OCI-LY1 (cell line): ENCODE data around the gene BPIFB4.
A peak's percentile ranks its signal among the peaks of the same experiment; 100 is the strongest.

Source experiments
- H2AFZ ChIP-seq: fragments of 200-600 bp; sonication (generic), shearing (Covaris generic); 2 replicates; pipeline ENCODE4 v1.6.0; 2014; ENCODE audit warnings: antibody characterized with exemption, mild to moderate bottlenecking, low read length
- H3F3A ChIP-seq: fragments of 200-600 bp; sonication (generic), shearing (Covaris generic); 2 replicates; pipeline ENCODE4 v1.6.0; 2014; ENCODE audit warnings: mild to moderate bottlenecking, antibody characterized with exemption, low read length, moderate library complexity; ENCODE audit not compliant: insufficient read depth
- H3K27ac ChIP-seq: fragments of 200-600 bp; sonication (generic); 2 replicates; pipeline ENCODE4 v1.5.1; 2014; ENCODE audit warnings: low read length, mixed run types, mild to moderate bottlenecking, low read depth; ENCODE audit not compliant: poor library complexity, severe bottlenecking
- H3K27me3 ChIP-seq: fragments of 200-600 bp; sonication (generic); 2 replicates; pipeline ENCODE4 v1.6.0; 2014; ENCODE audit warnings: antibody characterized with exemption, mild to moderate bottlenecking, low read length, moderate library complexity; ENCODE audit not compliant: insufficient read depth
- H3K36me3 ChIP-seq: fragments of 200-600 bp; sonication (generic); 2 replicates; pipeline ENCODE4 v1.6.1; 2014; ENCODE audit warnings: mild to moderate bottlenecking, antibody characterized with exemption, low read length, moderate library complexity, mixed read lengths; ENCODE audit not compliant: insufficient read depth
- H3K4me1 ChIP-seq: fragments of 200-600 bp; sonication (generic); 2 replicates; pipeline ENCODE4 v1.5.1; 2014; ENCODE audit warnings: mild to moderate bottlenecking, low read length, moderate library complexity; ENCODE audit not compliant: insufficient read depth, severe bottlenecking
- H3K4me2 ChIP-seq: fragments of 200-600 bp; sonication (generic), shearing (Covaris generic); 2 replicates; pipeline ENCODE4 v1.6.1; 2014; ENCODE audit warnings: low read length
- H3K4me3 ChIP-seq: fragments of 200-600 bp; sonication (generic); 2 replicates; pipeline ENCODE4 v1.5.1; 2014; ENCODE audit warnings: low read length, low read depth, mild to moderate bottlenecking, mixed read lengths; ENCODE audit not compliant: poor library complexity, severe bottlenecking
- H3K79me2 ChIP-seq: fragments of 200-600 bp; shearing (Covaris generic); 2 replicates; pipeline ENCODE4 v1.6.1; 2016; ENCODE audit warnings: mixed run types, low read length, mixed read lengths; ENCODE audit not compliant: insufficient read depth
- H3K9ac ChIP-seq: fragments of 200-600 bp; sonication (generic), shearing (Covaris generic); 2 replicates; pipeline ENCODE4 v1.6.1; 2014; ENCODE audit warnings: mild to moderate bottlenecking, low read length, mixed read lengths
- H3K9me2 ChIP-seq: fragments of 200-600 bp; sonication (generic), shearing (Covaris generic); 2 replicates; pipeline ENCODE4 v1.6.1; 2014; ENCODE audit warnings: low read depth, mild to moderate bottlenecking, low read length, mixed read lengths
- H3K9me3 ChIP-seq: fragments of 200-600 bp; shearing (Covaris generic); 2 replicates; pipeline ENCODE4 v1.6.1; 2014; ENCODE audit warnings: low read length, mixed read lengths
- H4K20me1 ChIP-seq: fragments of 200-600 bp; sonication (generic), shearing (Covaris generic); 2 replicates; pipeline ENCODE4 v1.6.0; 2016; ENCODE audit warnings: mild to moderate bottlenecking, low read length; ENCODE audit not compliant: insufficient read depth
- EZH2 ChIP-seq: fragments of 200-600 bp; sonication (generic), shearing (Covaris generic); IDR thresholded peaks from 2 replicates; pipeline ENCODE4 v1.8.0; 2017; ENCODE audit warnings: borderline replicate concordance, mixed run types, mild to moderate bottlenecking, antibody characterized with exemption, low read length, moderate library complexity, mixed read lengths
- TF ChIP-seq, protein P1 (sequence below): fragments of 200-600 bp; sonication (generic), shearing (Covaris generic); IDR thresholded peaks from 2 replicates; pipeline ENCODE4 v1.5.1; 2017; ENCODE audit warnings: mild to moderate bottlenecking, antibody characterized with exemption, low read length, moderate library complexity, mixed read lengths

BPIFB4 gene

DNA sequence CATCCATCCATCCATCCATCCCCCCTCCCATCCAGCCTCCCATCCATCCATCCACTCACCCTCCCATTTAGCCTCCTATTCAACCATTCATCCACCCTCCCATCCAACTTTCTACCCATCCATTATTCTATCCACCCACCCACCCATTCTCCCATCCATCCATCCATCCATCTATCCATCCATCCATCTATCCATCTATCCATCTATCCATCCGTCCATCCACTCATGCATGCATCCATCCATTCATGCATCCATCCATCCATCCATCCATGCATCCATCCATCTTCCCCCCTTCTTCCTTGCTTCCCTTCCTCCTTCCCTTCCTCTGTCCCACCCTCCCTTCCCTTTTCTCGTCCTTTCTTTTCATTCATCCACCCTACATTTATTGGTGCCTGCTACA, 4.8 kb upstream of the BPIFB4 start:
- no peaks in the 10 kb centered on the region for H3F3A ChIP-seq
- no peak overlapping the region for H3K9ac ChIP-seq
- H3K9me2 ChIP-seq, result no peaks in the 10 kb centered on the region
- no peak overlapping the region for H3K4me2 ChIP-seq
- H3K36me3 ChIP-seq, result no peaks in the 10 kb centered on the region
- H4K20me1 ChIP-seq, result no peaks in the 10 kb centered on the region
- no peak overlapping the region for H2AFZ ChIP-seq
- H3K4me1 ChIP-seq, result no peaks in the 10 kb centered on the region
- no peaks in the 10 kb centered on the region for H3K9me3 ChIP-seq
- H3K27me3 ChIP-seq, result peaks cover 11% of the 10 kb centered on the region
- H3K79me2 ChIP-seq, result no peaks in the 10 kb centered on the region
- no peak overlapping the region for H3K27ac ChIP-seq
- no peak for TF ChIP-seq EZH2
- TF ChIP-seq, protein P1, sequence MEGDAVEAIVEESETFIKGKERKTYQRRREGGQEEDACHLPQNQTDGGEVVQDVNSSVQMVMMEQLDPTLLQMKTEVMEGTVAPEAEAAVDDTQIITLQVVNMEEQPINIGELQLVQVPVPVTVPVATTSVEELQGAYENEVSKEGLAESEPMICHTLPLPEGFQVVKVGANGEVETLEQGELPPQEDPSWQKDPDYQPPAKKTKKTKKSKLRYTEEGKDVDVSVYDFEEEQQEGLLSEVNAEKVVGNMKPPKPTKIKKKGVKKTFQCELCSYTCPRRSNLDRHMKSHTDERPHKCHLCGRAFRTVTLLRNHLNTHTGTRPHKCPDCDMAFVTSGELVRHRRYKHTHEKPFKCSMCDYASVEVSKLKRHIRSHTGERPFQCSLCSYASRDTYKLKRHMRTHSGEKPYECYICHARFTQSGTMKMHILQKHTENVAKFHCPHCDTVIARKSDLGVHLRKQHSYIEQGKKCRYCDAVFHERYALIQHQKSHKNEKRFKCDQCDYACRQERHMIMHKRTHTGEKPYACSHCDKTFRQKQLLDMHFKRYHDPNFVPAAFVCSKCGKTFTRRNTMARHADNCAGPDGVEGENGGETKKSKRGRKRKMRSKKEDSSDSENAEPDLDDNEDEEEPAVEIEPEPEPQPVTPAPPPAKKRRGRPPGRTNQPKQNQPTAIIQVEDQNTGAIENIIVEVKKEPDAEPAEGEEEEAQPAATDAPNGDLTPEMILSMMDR, result no peak
- H3K4me3 ChIP-seq, result no peak overlapping the region

DNA sequence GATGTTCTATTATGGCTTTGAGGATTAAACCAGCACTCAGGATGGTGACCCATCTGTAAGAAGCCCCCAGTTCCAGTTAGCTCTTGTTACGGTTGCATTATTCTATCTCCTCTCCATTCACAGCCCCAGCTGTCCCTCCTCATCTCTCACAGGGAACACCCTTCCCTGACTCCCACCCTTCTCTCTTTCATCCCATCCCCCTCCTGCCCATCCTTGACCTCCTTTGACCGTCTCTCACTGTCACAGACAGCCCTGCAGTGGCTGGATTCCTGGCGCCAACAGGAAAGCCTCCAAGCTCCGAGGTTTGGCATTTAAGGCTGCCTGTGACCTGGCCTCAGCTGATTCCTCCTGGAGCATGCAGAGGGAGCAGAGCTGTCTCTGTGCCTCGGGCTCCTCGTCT, 4.2 kb upstream of the BPIFB4 start:
- no peaks in the 10 kb centered on the region for H3K79me2 ChIP-seq
- H3K4me1 ChIP-seq, result no peaks in the 10 kb centered on the region
- no peak overlapping the region for H3K9ac ChIP-seq
- peaks cover 11% of the 10 kb centered on the region for H3K27me3 ChIP-seq
- H3F3A ChIP-seq, result no peaks in the 10 kb centered on the region
- no peaks in the 10 kb centered on the region for H3K36me3 ChIP-seq
- no peak overlapping the region for H3K27ac ChIP-seq
- no peak overlapping the region for H2AFZ ChIP-seq
- H4K20me1 ChIP-seq, result no peaks in the 10 kb centered on the region
- no peaks in the 10 kb centered on the region for H3K9me3 ChIP-seq
- no peaks in the 10 kb centered on the region for H3K9me2 ChIP-seq
- no peak for TF ChIP-seq EZH2
- TF ChIP-seq, protein P1, result no peak
- no peak overlapping the region for H3K4me3 ChIP-seq
- H3K4me2 ChIP-seq, result no peak overlapping the region

DNA sequence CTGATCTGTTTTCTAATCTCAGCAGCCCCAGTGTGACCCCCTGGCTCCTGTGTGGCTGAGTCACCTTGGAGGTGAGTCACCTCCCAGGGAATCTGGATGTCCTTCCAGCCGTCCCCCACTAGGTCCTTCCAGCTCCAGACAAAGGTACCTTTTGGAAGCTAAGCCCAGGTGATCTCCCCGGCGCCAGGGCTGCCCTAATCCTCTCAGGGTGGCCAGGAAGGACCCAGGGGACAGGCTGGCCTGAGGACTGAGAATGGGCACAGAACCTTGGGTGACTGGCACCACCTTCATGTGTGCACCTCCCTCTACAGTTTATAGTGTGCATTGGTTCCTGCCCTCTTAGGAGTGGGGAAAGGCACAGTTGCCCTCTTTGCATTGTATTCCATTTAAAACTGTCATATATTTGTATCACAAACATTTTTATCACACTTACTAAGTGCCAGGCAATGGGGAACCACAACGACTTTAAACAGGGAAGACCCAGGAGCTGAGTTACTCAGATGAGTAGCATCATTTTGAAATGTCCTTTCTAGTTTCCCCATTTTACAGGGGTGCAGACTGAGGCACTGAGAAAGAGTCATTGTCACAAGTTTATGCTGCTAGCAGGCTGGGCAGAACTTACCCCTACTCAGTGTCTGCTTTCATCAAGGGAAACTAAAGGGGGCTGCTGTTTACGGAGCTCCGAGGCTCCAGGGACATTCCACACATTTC, 2.6 kb upstream of the BPIFB4 start:
- H3K4me3 ChIP-seq, result no peak overlapping the region
- no peaks in the 10 kb centered on the region for H3K36me3 ChIP-seq
- peaks cover 11% of the 10 kb centered on the region for H3K27me3 ChIP-seq
- no peak overlapping the region for H3K4me2 ChIP-seq
- no peaks in the 10 kb centered on the region for H3K79me2 ChIP-seq
- H3F3A ChIP-seq, result no peaks in the 10 kb centered on the region
- no peak for TF ChIP-seq EZH2
- TF ChIP-seq, protein P1, result peak; percentile 61
- no peaks in the 10 kb centered on the region for H3K4me1 ChIP-seq
- no peaks in the 10 kb centered on the region for H3K9me3 ChIP-seq
- no peak overlapping the region for H3K9ac ChIP-seq
- H3K27ac ChIP-seq, result no peak overlapping the region
- no peak overlapping the region for H2AFZ ChIP-seq
- H3K9me2 ChIP-seq, result no peaks in the 10 kb centered on the region
- H4K20me1 ChIP-seq, result no peaks in the 10 kb centered on the region
